ENCODE data around the gene SSPN. TPM values are rescaled to one million over a fixed set of nuclear protein-coding genes. Genes with fewer than 3 reads are reported as not detected.

The SSPN gene
- total RNA-seq, 4 donors from 2014 or later = 0.99 to 11.3 (median 3.1) TPM

GRCh38 chr12:26278266-26278665 lies 82.9 kb downstream of the SSPN start:
- Histone ChIP-seq H3K27me3 (no peaks in the 10 kb centered on the region), H3K4me1 (peaks cover 9 to 30% (median 20%) of the 10 kb centered on the region in 3 donors), H3K9me3 (no peaks in the 10 kb centered on the region), H3K36me3 (no peaks in the 10 kb centered on the region), H3K4me3 (no peak overlapping the region), H3K27ac (peak overlapping the region in 1 of 4 donors; percentile 25)
- WGBS, 2 donors = 31 to 50% methylated on average over 1 of the region's 1 CpG
- intact Hi-C loops (cut with DNase I) = no loop called here
- TF ChIP-seq POLR2A (IDR thresholded peaks at IDR 0.05) (no peak), CTCF (IDR thresholded peaks at IDR 0.05) (no peak)
- no peak for DNase-seq

- Histone ChIP-seq H3K27me3 (no peaks in the 10 kb centered on the region), H3K4me1 (peaks cover 9 to 28% (median 19%) of the 10 kb centered on the region in 3 donors), H3K4me3 (no peak overlapping the region), H3K27ac (no peak overlapping the region), H3K9me3 (no peaks in the 10 kb centered on the region), H3K36me3 (no peaks in the 10 kb centered on the region)
- 52 to 54% methylated on average over 5 of the region's 5 CpGs for WGBS, 2 donors
- intact Hi-C loops (cut with DNase I) = no loop called here
- TF ChIP-seq CTCF (IDR thresholded peaks at IDR 0.05) (no peak), POLR2A (IDR thresholded peaks at IDR 0.05) (no peak)
- DNase-seq = no peak
These were observed 83.3 kb downstream of the SSPN start for GRCh38 chr12:26278666-26279065.

GRCh38 chr12:26279091-26279490 lies 83.7 kb downstream of the SSPN start:
- TF ChIP-seq CTCF (IDR thresholded peaks at IDR 0.05) (no peak), POLR2A (IDR thresholded peaks at IDR 0.05) (no peak)
- Histone ChIP-seq H3K4me1 (peaks cover 5 to 24% (median 15%) of the 10 kb centered on the region in 3 donors), H3K9me3 (no peaks in the 10 kb centered on the region), H3K36me3 (no peaks in the 10 kb centered on the region), H3K4me3 (no peak overlapping the region), H3K27me3 (no peaks in the 10 kb centered on the region), H3K27ac (no peak overlapping the region)
- intact Hi-C loops (cut with DNase I) = no loop called here
- DNase-seq = no peak

GRCh38 chr12:26279908-26280307 lies 84.5 kb downstream of the SSPN start:
- 89 to 92% methylated on average over 4 to 5 of the region's 5 CpGs for WGBS, 2 donors
- no peaks in the 10 kb centered on the region for H3K27me3 ChIP-seq
- TF ChIP-seq CTCF (IDR thresholded peaks at IDR 0.05) (no peak), POLR2A (IDR thresholded peaks at IDR 0.05) (no peak)
- peaks cover 0 to 16% (median 9%) of the 10 kb centered on the region in 3 donors for H3K4me1 ChIP-seq
- no peak for DNase-seq
- no peak overlapping the region for H3K27ac ChIP-seq
- no peak overlapping the region for H3K4me3 ChIP-seq
- no peaks in the 10 kb centered on the region for H3K36me3 ChIP-seq
- intact Hi-C loops (cut with DNase I) = no loop called here
- H3K9me3 ChIP-seq = no peaks in the 10 kb centered on the region

- intact Hi-C loops (cut with DNase I) = no loop called here
- H3K9me3 ChIP-seq = no peaks in the 10 kb centered on the region
- no peak overlapping the region for H3K4me3 ChIP-seq
- peaks cover 0 to 6% (median 0%) of the 10 kb centered on the region in 3 donors for H3K4me1 ChIP-seq
- H3K27ac ChIP-seq = no peak overlapping the region
- 82 to 90% methylated on average over 3 of the region's 3 CpGs for WGBS, 2 donors
- H3K27me3 ChIP-seq = no peaks in the 10 kb centered on the region
- DNase-seq = no peak
- TF ChIP-seq POLR2A (IDR thresholded peaks at IDR 0.05) = no peak
- no peak for TF ChIP-seq CTCF (IDR thresholded peaks at IDR 0.05)
- no peaks in the 10 kb centered on the region for H3K36me3 ChIP-seq
These were observed 85.5 kb downstream of the SSPN start for GRCh38 chr12:26280869-26281268.

Data from esophagus squamous epithelium (tissue), 5 donors.